ENCODE data around the gene SLC44A3. TPM values are rescaled to one million over a fixed set of nuclear protein-coding genes. Genes with fewer than 3 reads are reported as not detected.

SLC44A3 gene
- total RNA-seq, 1 donor from 2014 or later = 14.6 TPM

GRCh38 chr1:94862718-94863117 lies 42.6 kb downstream of the SLC44A3 start:
- no peaks in the 10 kb centered on the region for H3K27me3 ChIP-seq (ENCODE audit: control insufficient read depth, insufficient read depth, low read length)
- DNase-seq (ENCODE audit: low read depth) = no peak
- TF ChIP-seq CTCF (IDR thresholded peaks at IDR 0.05; ENCODE audit: insufficient read depth, low read length, poor library complexity, severe bottlenecking) = no peak
- H3K36me3 ChIP-seq (ENCODE audit: control insufficient read depth, insufficient read depth, low read length) = no peaks in the 10 kb centered on the region
- no peak overlapping the region for H3K4me3 ChIP-seq (ENCODE audit: low read depth, low read length)

GRCh38 chr1:94863297-94863911 lies 43.2 kb downstream of the SLC44A3 start:
- no peak for DNase-seq (ENCODE audit: low read depth)
- Histone ChIP-seq H3K4me3 (ENCODE audit: low read depth, low read length) (no peak overlapping the region), H3K36me3 (ENCODE audit: control insufficient read depth, insufficient read depth, low read length) (no peaks in the 10 kb centered on the region), H3K27me3 (ENCODE audit: control insufficient read depth, insufficient read depth, low read length) (no peaks in the 10 kb centered on the region)
- TF ChIP-seq CTCF (IDR thresholded peaks at IDR 0.05; ENCODE audit: insufficient read depth, low read length, poor library complexity, severe bottlenecking) = no peak

- Histone ChIP-seq H3K36me3 (ENCODE audit: control insufficient read depth, insufficient read depth, low read length) (no peaks in the 10 kb centered on the region), H3K4me3 (ENCODE audit: low read depth, low read length) (no peak overlapping the region), H3K27me3 (ENCODE audit: control insufficient read depth, insufficient read depth, low read length) (no peaks in the 10 kb centered on the region)
- TF ChIP-seq CTCF (IDR thresholded peaks at IDR 0.05; ENCODE audit: insufficient read depth, low read length, poor library complexity, severe bottlenecking) = no peak
- DNase-seq (ENCODE audit: low read depth) = peak; percentile 77
Measured at GRCh38 chr1:94863919-94864318, 43.8 kb downstream of the SLC44A3 start.

- no peak overlapping the region for H3K4me3 ChIP-seq (ENCODE audit: low read depth, low read length)
- DNase-seq (ENCODE audit: low read depth) = no peak
- H3K36me3 ChIP-seq (ENCODE audit: control insufficient read depth, insufficient read depth, low read length) = no peaks in the 10 kb centered on the region
- H3K27me3 ChIP-seq (ENCODE audit: control insufficient read depth, insufficient read depth, low read length) = no peaks in the 10 kb centered on the region
- TF ChIP-seq CTCF (IDR thresholded peaks at IDR 0.05; ENCODE audit: insufficient read depth, low read length, poor library complexity, severe bottlenecking) = no peak
Measured at GRCh38 chr1:94864821-94865220, 44.7 kb downstream of the SLC44A3 start.

GRCh38 chr1:94865360-94865759 lies 45.2 kb downstream of the SLC44A3 start:
- Histone ChIP-seq H3K27me3 (ENCODE audit: control insufficient read depth, insufficient read depth, low read length) (no peaks in the 10 kb centered on the region), H3K4me3 (ENCODE audit: low read depth, low read length) (no peak overlapping the region), H3K36me3 (ENCODE audit: control insufficient read depth, insufficient read depth, low read length) (no peaks in the 10 kb centered on the region)
- no peak for TF ChIP-seq CTCF (IDR thresholded peaks at IDR 0.05; ENCODE audit: insufficient read depth, low read length, poor library complexity, severe bottlenecking)
- no peak for DNase-seq (ENCODE audit: low read depth)

GRCh38 chr1:94866164-94866807 lies 46.1 kb downstream of the SLC44A3 start:
- peak; percentile 25 for DNase-seq (ENCODE audit: low read depth)
- no peak for TF ChIP-seq CTCF (IDR thresholded peaks at IDR 0.05; ENCODE audit: insufficient read depth, low read length, poor library complexity, severe bottlenecking)
- no peaks in the 10 kb centered on the region for H3K27me3 ChIP-seq (ENCODE audit: control insufficient read depth, insufficient read depth, low read length)
- H3K4me3 ChIP-seq (ENCODE audit: low read depth, low read length) = no peak overlapping the region
- H3K36me3 ChIP-seq (ENCODE audit: control insufficient read depth, insufficient read depth, low read length) = no peaks in the 10 kb centered on the region
